Gastrocnemius medialis (tissue), 4 donors: ENCODE results near the gene ACTA2. TPM values are rescaled to one million over a fixed set of nuclear protein-coding genes. Genes with fewer than 3 reads are reported as not detected.

Experiments
- ATAC-seq, 2 donors: fragments of 150-250 bp; one replicate each; pipeline ENCODE4 v1.9.1; 2016
- DNase-seq, 2 donors: peaks; one replicate each; pipeline ENCODE4 v3.0.0-alpha.2; 2019
- H3K27ac ChIP-seq, 4 donors: fragments of 200-600 bp; sonication (generic); 1 replicate in 1 of 4; 2 replicates in 3 of 4; pipeline ENCODE4 v1.5.1; 2016 to 2018; ENCODE audit warnings: mild to moderate bottlenecking in 2 of 4, moderate library complexity in 1 of 4
- H3K27me3 ChIP-seq, 3 donors: fragments of 200-600 bp; sonication (generic) in 2 of 3; 1 replicate in 1 of 3; 2 replicates in 2 of 3; pipeline versions ENCODE4 v1.5.1 to v1.6.0; 2016 to 2019; ENCODE audit warnings: mild to moderate bottlenecking in 1 of 3, moderate library complexity in 1 of 3
- H3K36me3 ChIP-seq, 2 donors: fragments of 200-600 bp; sonication (generic) in 1 of 2; one replicate each; pipeline ENCODE4 v1.5.1; 2017 to 2018
- H3K4me1 ChIP-seq, 2 donors: fragments of 200-600 bp; sonication (generic) in 1 of 2; one replicate each; pipeline ENCODE4 v1.5.1; 2016 to 2017; ENCODE audit warnings: mild to moderate bottlenecking in 2 of 2
- H3K4me3 ChIP-seq, 4 donors: fragments of 200-600 bp; sonication (generic) in 3 of 4; 1 replicate in 1 of 4; 2 replicates in 3 of 4; pipeline ENCODE4 v1.5.1; 2016 to 2019; ENCODE audit warnings: mild to moderate bottlenecking in 2 of 4
- H3K9me3 ChIP-seq, 3 donors: fragments of 200-600 bp; sonication (generic) in 2 of 3; 1 replicate in 1 of 3; 2 replicates in 2 of 3; pipeline ENCODE4 v1.5.1; 2016 to 2019
- POLR2A ChIP-seq, 2 donors: fragments of 450-650 bp; IDR thresholded peaks; one replicate each; pipeline ENCODE4 v1.6.1; 2017; ENCODE audit warnings: antibody characterized with exemption in 2 of 2, mild to moderate bottlenecking in 2 of 2, moderate library complexity in 2 of 2
- in situ Hi-C, 4 donors: fragments of 200-750 bp; cut with MboI; loops; one replicate each; pipeline versions ENCODE4 v1.15.0 to v1.8.0; 2017; ENCODE audit warnings: low sequenced_read_pairs in 4 of 4
- intact Hi-C: fragments of 100-400 bp; cut with DNase I; formaldehyde crosslinking; loops from one replicate; pipeline ENCODE4 v1.15.1; 2023; ENCODE audit warnings: low total_unique reads
- total RNA-seq, 4 donors: library from RNA; depleted of rRNA; stranded (reverse); fragments of >200 nt; gene quantifications; one replicate each; pipeline versions ENCODE4 v1.1.0 to v1.2.3, GENCODE V29; 2016
- TF ChIP-seq, protein P1 (sequence below), 5 experiments: fragments of 450-650 bp in 3 of 5; fragments of 200-600 bp in 2 of 5; sonication (generic) in 2 of 5; IDR thresholded peaks in 4 of 5; conservative IDR thresholded peaks in 1 of 5; 1 replicate in 4 of 5; 2 replicates in 1 of 5; pipeline ENCODE4 v1.5.1; 2016 to 2019; ENCODE audit warnings: antibody characterized with exemption in 5 of 5, mild to moderate bottlenecking in 3 of 5, moderate library complexity in 3 of 5

The ACTA2 gene
- total RNA-seq, 4 donors from 2014 or later = 23.4 to 119 (median 74.2) TPM

DNA sequence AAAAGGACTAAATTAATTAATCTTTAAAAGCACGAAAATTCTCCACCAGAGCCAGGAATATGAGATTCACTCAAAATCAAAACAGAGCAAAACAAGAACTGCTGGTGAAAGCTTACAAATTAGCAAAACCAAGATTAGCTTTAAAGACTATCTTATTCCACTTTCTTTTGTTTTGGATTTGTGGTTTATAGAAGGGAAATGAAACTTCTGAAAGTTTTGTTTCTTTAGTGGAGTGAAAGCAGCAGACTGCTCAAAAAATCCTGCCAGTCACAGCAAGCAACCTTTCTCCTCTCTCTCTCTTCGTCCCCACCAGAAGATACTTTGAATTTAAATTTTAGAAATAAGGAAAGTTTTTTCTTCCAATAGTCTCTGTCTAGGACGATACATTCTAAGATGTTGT, 7.8 kb downstream of the ACTA2 start:
- no peaks in the 10 kb centered on the region for H3K27me3 ChIP-seq
- in situ Hi-C loops (no loop called here), intact Hi-C loops (no loop called here)
- H3K36me3 ChIP-seq = no peaks in the 10 kb centered on the region
- DNase-seq = no peak
- TF ChIP-seq POLR2A (IDR thresholded peaks at IDR 0.05) = no peak
- TF ChIP-seq, protein P1, sequence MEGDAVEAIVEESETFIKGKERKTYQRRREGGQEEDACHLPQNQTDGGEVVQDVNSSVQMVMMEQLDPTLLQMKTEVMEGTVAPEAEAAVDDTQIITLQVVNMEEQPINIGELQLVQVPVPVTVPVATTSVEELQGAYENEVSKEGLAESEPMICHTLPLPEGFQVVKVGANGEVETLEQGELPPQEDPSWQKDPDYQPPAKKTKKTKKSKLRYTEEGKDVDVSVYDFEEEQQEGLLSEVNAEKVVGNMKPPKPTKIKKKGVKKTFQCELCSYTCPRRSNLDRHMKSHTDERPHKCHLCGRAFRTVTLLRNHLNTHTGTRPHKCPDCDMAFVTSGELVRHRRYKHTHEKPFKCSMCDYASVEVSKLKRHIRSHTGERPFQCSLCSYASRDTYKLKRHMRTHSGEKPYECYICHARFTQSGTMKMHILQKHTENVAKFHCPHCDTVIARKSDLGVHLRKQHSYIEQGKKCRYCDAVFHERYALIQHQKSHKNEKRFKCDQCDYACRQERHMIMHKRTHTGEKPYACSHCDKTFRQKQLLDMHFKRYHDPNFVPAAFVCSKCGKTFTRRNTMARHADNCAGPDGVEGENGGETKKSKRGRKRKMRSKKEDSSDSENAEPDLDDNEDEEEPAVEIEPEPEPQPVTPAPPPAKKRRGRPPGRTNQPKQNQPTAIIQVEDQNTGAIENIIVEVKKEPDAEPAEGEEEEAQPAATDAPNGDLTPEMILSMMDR (IDR thresholded peaks at IDR 0.05 in 4 of 5, conservative IDR thresholded peaks at IDR 0.05 in 1 of 5) = no peak
- no peak for ATAC-seq
- H3K27ac ChIP-seq = peak overlapping the region in 1 of 4 donors; percentile 25
- no peak overlapping the region for H3K4me3 ChIP-seq
- no peaks in the 10 kb centered on the region for H3K9me3 ChIP-seq
- H3K4me1 ChIP-seq = no peaks in the 10 kb centered on the region

DNA sequence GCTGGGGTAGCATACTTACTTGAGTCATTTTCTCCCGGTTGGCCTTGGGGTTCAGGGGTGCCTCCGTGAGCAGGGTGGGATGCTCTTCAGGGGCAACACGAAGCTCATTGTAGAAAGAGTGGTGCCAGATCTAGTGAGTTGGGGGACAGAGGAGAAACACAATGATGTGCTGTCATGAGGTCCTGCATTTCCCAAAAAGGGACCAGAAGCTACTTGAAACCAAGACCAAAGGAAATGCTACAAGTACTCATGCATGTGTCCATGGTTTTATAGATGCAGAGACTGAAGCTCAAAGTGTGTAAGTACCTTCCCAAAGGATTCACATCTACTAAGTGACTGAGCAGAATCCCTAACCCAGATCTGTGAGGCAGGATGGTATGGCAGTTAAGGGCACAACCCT, 8.8 kb downstream of the ACTA2 start:
- no peak for DNase-seq
- no peak for ATAC-seq
- in situ Hi-C loops = no loop called here

DNA sequence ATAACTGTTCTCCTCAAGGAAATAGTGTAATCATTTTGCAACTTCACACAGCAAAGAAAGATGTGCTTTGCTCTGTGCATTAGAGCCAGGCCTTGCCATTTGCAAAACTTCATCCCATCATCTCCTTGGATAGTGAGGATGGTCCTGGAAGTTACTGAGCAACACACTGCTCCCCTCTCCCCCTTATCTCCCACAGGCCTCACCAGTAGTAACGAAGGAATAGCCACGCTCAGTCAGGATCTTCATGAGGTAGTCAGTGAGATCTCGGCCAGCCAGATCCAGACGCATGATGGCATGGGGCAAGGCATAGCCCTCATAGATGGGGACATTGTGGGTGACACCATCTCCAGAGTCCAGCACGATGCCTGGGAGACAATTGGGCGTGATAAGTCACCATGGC, 11.5 kb downstream of the ACTA2 start:
- intact Hi-C loops (no loop called here), in situ Hi-C loops (no loop called here)

More for the DNA sequence above, 8.8 kb downstream of the ACTA2 start:
- Histone ChIP-seq H3K4me3 (no peak overlapping the region), H3K27me3 (no peaks in the 10 kb centered on the region), H3K36me3 (no peaks in the 10 kb centered on the region), H3K27ac (peak overlapping the region in 1 of 4 donors; percentile 30), H3K4me1 (no peaks in the 10 kb centered on the region), H3K9me3 (no peaks in the 10 kb centered on the region)
- intact Hi-C loops = no loop called here
- TF ChIP-seq, protein P1 (IDR thresholded peaks at IDR 0.05 in 4 of 5, conservative IDR thresholded peaks at IDR 0.05 in 1 of 5) = no peak
- no peak for TF ChIP-seq POLR2A (IDR thresholded peaks at IDR 0.05)

DNA sequence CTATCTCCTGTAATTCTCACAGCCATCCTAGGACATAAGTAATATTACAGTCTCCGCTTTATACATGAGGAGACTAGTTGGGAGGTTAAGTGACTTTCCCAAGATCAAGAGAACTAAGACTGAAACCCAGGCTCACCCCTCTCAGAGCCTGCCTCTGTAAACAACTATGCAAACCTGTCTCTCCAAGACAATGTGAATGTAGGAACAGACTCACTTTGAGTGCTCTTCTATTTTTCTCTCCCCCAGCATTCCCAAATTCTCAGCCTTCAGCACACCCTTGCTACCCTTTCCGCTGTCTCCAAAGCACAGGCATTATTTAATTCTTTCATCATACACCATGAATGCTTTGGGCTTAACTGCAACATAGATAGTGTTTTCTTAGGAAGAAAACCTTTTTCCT, 13.6 kb downstream of the ACTA2 start:
- Histone ChIP-seq H3K4me3 (no peak overlapping the region), H3K4me1 (peaks cover 9 to 13% of the 10 kb centered on the region in 2 donors), H3K9me3 (no peaks in the 10 kb centered on the region), H3K36me3 (no peaks in the 10 kb centered on the region), H3K27ac (no peak overlapping the region), H3K27me3 (no peaks in the 10 kb centered on the region)
- in situ Hi-C loops (loop anchor here (5.0 to 10.0 kb wide), 4 partner anchors 43 to 276 kb away; no protein-coding TSS in a partner anchor), intact Hi-C loops (loop anchor here (5.0 kb wide), 1 partner anchor 273 kb away; no protein-coding TSS in a partner anchor)
- no peak for TF ChIP-seq POLR2A (IDR thresholded peaks at IDR 0.05)
- TF ChIP-seq, protein P1 (IDR thresholded peaks at IDR 0.05 in 4 of 5, conservative IDR thresholded peaks at IDR 0.05 in 1 of 5) = no peak
- no peak for DNase-seq
- ATAC-seq = no peak

More for the DNA sequence above, 11.5 kb downstream of the ACTA2 start:
- Histone ChIP-seq H3K27ac (no peak overlapping the region), H3K9me3 (no peaks in the 10 kb centered on the region), H3K4me3 (no peak overlapping the region), H3K4me1 (no peaks in the 10 kb centered on the region), H3K36me3 (no peaks in the 10 kb centered on the region), H3K27me3 (no peaks in the 10 kb centered on the region)
- TF ChIP-seq POLR2A (IDR thresholded peaks at IDR 0.05) = no peak
- TF ChIP-seq, protein P1 (IDR thresholded peaks at IDR 0.05 in 4 of 5, conservative IDR thresholded peaks at IDR 0.05 in 1 of 5) = no peak
- DNase-seq (no peak), ATAC-seq (no peak)

DNA sequence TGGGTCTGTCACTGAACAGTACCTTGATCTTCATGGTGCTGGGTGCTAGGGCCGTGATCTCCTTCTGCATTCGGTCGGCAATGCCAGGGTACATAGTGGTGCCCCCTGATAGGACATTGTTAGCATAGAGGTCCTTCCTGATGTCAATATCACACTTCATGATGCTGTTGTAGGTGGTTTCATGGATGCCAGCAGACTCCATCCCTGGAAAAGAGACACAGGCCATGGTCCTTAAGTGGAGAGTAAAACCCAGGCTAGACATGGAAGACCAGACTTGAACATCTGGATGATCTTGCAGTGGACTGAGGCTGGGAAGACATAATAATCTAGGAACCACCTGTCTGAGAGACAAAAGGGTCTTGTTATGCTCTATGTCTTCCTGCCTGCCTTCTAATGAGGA, 14.5 kb downstream of the ACTA2 start:
- DNase-seq (no peak), ATAC-seq (no peak)
- TF ChIP-seq, protein P1 (IDR thresholded peaks at IDR 0.05 in 4 of 5, conservative IDR thresholded peaks at IDR 0.05 in 1 of 5) = no peak
- no peak for TF ChIP-seq POLR2A (IDR thresholded peaks at IDR 0.05)
- intact Hi-C loops = loop anchor here (5.0 kb wide), 1 partner anchor 274 kb away; no protein-coding TSS in a partner anchor
- H3K27ac ChIP-seq = no peak overlapping the region
- no peaks in the 10 kb centered on the region for H3K36me3 ChIP-seq
- H3K27me3 ChIP-seq = no peaks in the 10 kb centered on the region
- no peak overlapping the region for H3K4me3 ChIP-seq
- H3K4me1 ChIP-seq = peaks cover 9 to 13% of the 10 kb centered on the region in 2 donors
- no peaks in the 10 kb centered on the region for H3K9me3 ChIP-seq
- in situ Hi-C loops = loop anchor here (5.0 to 10.0 kb wide), 4 partner anchors 44 to 277 kb away; no protein-coding TSS in a partner anchor
